ENCODE results near the gene GDF9.

Gene GDF9

DNA sequence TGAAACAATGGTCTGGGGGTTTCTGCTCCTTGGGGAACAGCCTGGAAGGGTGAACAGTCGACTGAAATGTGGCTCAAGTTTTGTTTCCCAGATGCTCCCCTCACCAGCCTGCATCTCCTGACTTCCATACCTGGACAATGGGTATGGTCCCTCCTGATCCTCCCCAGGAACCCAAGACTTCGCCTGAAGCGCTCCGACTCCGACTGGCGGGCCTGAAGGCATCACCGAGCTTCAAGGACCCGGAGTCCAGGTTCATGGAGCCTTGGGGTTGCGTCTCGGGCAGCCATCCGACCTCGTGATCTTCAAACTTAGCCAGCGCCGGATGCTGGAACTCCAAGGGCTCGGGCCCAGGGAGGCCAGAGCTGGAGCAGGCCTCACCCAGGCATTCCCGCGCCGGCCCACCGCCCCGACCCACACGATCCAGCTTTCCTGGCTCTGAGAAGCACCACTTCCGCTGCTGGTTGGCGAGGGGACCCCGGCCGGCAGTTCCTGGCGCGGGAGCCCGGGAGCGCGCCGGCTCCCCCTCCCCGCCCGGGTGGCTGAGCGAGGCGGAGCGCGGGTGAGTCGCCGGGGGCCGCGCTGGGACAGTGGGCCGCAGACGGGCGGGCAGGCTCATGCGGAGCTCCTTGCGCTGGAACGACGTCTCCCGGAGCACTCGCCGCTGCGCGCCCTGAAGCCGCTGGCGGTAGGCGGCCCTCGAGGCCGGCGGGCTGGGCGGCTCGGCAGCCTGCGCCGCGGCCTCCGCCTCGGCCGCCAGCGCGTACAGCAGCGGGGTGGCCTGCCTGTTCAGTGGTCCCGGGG, 41.0 kb downstream of the GDF9 start:
- 16% methylated on average over 71 of the region's 71 CpGs for WGBS
- H3K27ac ChIP-seq (ENCODE audit: low read depth, low read length), result no peak overlapping the region
- H3K9me3 ChIP-seq (ENCODE audit: insufficient read depth, low read depth, low read length), result no peaks in the 10 kb centered on the region
- H3K4me1 ChIP-seq (ENCODE audit: insufficient read depth, low read length), result no peaks in the 10 kb centered on the region
- peak overlapping the region; percentile 61 for H3K9ac ChIP-seq (ENCODE audit: low read depth, low read length)
- H3K27me3 ChIP-seq (ENCODE audit: insufficient read depth, low read length), result peaks cover 82% of the 10 kb centered on the region
- no peaks in the 10 kb centered on the region for H3K36me3 ChIP-seq (ENCODE audit: insufficient read depth, low read length)
- peak overlapping the region; percentile 60 for H3K4me3 ChIP-seq (ENCODE audit: low read length)

- H3K4me3 ChIP-seq (ENCODE audit: low read length), result no peak overlapping the region
- H3K4me1 ChIP-seq (ENCODE audit: insufficient read depth, low read length), result no peaks in the 10 kb centered on the region
- H3K36me3 ChIP-seq (ENCODE audit: insufficient read depth, low read length), result no peaks in the 10 kb centered on the region
- H3K27me3 ChIP-seq (ENCODE audit: insufficient read depth, low read length), result peaks cover 74% of the 10 kb centered on the region
- no peaks in the 10 kb centered on the region for H3K9me3 ChIP-seq (ENCODE audit: insufficient read depth, low read depth, low read length)
- no peak overlapping the region for H3K9ac ChIP-seq (ENCODE audit: low read depth, low read length)
- no peak overlapping the region for H3K27ac ChIP-seq (ENCODE audit: low read depth, low read length)
- 93% methylated on average over 3 of the region's 3 CpGs for WGBS
Observed at GRCh38 chr5:132824426-132824825, 41.8 kb downstream of the GDF9 start.

DNA sequence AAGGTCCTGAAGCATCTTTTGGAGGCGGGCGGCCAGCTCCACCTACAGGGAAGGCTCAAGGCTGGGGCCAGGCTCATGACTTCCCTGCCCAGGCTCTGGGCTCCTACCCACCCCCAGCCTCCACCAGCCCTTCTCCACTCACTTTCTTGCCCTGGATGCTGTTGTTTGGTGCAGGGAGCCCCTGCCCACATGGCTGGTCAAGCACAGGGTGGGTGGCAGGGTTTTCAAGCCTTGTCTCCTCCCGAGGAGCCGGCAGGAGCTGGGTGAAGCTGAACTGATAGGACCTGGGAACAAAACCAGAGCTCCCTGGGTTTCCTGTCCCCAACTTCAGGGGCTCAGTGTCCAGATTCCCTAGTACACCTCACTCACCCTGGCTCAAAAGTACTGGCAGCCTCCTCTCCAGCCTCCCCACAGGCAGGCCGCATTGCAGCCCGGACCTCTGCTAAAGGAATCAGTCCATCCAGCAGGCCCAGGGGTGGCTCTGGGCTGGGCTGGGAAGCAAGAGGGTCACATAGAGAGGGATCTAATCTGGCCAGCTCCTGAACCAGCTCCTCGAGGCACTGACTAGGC, 42.7 kb downstream of the GDF9 start:
- 72% methylated on average over 7 of the region's 7 CpGs for WGBS
- H3K27me3 ChIP-seq (ENCODE audit: insufficient read depth, low read length), result peaks cover 66% of the 10 kb centered on the region
- H3K9me3 ChIP-seq (ENCODE audit: insufficient read depth, low read depth, low read length), result no peaks in the 10 kb centered on the region
- H3K27ac ChIP-seq (ENCODE audit: low read depth, low read length), result peak overlapping the region; percentile 51; the same call in 1 of the 2 replicates
- H3K4me1 ChIP-seq (ENCODE audit: insufficient read depth, low read length), result no peaks in the 10 kb centered on the region
- H3K4me3 ChIP-seq (ENCODE audit: low read length), result peak overlapping the region; percentile 44
- peak overlapping the region; percentile 50; the same call in 1 of the 2 replicates for H3K9ac ChIP-seq (ENCODE audit: low read depth, low read length)
- no peaks in the 10 kb centered on the region for H3K36me3 ChIP-seq (ENCODE audit: insufficient read depth, low read length)

DNA sequence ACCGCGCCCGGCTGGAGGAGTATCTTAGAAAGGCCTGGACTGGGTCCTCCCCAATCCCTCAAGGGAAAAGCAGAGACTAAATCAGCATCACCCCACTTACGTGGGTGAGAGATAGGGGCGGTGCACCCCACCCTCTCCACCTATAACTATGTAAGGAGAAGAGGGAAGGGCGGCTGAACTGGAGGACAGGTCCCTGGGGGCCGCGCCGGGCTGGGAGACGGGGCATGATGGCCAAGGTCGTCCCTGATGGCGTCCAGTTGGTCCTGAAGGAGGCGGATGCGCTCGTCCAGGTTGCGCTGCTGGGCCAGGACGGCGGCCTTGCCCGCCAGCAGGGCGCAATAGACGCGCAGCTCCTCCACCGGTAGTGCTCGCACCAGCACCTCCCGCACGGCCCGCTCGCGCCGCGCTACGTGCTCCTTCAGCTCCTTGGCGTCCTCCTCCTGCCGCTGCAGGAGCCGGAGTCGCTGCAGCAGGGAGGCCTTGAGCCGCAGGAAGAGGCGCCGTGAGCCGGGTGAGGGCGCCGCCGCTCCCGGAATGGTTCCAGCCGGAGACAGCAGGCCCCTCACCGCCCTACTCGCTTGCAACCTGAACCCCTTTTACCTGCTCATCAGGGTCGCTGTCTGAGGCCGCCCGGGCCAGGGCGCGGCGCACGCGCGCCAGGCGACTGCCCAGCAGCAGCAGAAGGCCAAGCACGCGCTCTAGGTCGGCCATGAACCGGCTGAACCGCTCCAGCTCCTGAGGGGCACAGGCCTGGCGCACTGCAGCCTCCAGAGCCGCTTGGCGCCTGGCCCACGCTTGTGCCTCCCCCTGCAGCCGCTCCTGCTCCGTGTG, 43.4 kb downstream of the GDF9 start:
- no peaks in the 10 kb centered on the region for H3K4me1 ChIP-seq (ENCODE audit: insufficient read depth, low read length)
- H3K27me3 ChIP-seq (ENCODE audit: insufficient read depth, low read length), result peaks cover 61% of the 10 kb centered on the region
- peak overlapping the region; percentile 44 for H3K4me3 ChIP-seq (ENCODE audit: low read length)
- peak overlapping the region; percentile 50; the same call in 1 of the 2 replicates for H3K9ac ChIP-seq (ENCODE audit: low read depth, low read length)
- H3K36me3 ChIP-seq (ENCODE audit: insufficient read depth, low read length), result no peaks in the 10 kb centered on the region
- 25% methylated on average over 66 of the region's 68 CpGs for WGBS
- no peaks in the 10 kb centered on the region for H3K9me3 ChIP-seq (ENCODE audit: insufficient read depth, low read depth, low read length)
- H3K27ac ChIP-seq (ENCODE audit: low read depth, low read length), result peak overlapping the region; percentile 51; the same call in 1 of the 2 replicates

GRCh38 chr5:132821791-132822190, 44.5 kb downstream of the GDF9 start:
- no peak overlapping the region for H3K27ac ChIP-seq (ENCODE audit: low read depth, low read length)

DNA sequence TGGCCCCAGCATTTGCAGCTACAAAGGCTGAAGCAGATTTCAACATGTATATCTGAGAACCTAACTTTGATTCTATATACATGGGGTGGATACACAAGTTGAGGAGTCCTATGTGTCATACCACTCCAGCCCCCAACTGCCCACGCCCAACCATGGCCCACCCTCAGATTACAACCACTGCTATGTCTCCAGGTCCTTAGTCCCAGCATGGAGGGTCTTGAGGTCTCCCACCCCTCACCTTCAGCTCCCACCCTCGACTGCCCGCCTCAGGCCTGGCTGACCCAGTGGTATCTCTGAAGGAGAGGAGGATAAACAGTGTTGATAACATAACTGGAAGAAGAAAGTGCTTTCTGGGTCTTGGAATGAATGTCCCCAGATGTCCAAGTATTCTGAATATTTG, 44.9 kb downstream of the GDF9 start:
- no peaks in the 10 kb centered on the region for H3K4me1 ChIP-seq (ENCODE audit: insufficient read depth, low read length)
- 91% methylated on average over 3 of the region's 3 CpGs for WGBS
- no peaks in the 10 kb centered on the region for H3K9me3 ChIP-seq (ENCODE audit: insufficient read depth, low read depth, low read length)
- H3K36me3 ChIP-seq (ENCODE audit: insufficient read depth, low read length), result no peaks in the 10 kb centered on the region
- H3K9ac ChIP-seq (ENCODE audit: low read depth, low read length), result no peak overlapping the region
- H3K4me3 ChIP-seq (ENCODE audit: low read length), result no peak overlapping the region
- no peak overlapping the region for H3K27ac ChIP-seq (ENCODE audit: low read depth, low read length)
- peaks cover 61% of the 10 kb centered on the region for H3K27me3 ChIP-seq (ENCODE audit: insufficient read depth, low read length)

More at GRCh38 chr5:132821791-132822190, 44.5 kb downstream of the GDF9 start:
- no peaks in the 10 kb centered on the region for H3K36me3 ChIP-seq (ENCODE audit: insufficient read depth, low read length)
- WGBS, result 100% methylated on average over 1 of the region's 1 CpG
- H3K9ac ChIP-seq (ENCODE audit: low read depth, low read length), result no peak overlapping the region
- peaks cover 61% of the 10 kb centered on the region for H3K27me3 ChIP-seq (ENCODE audit: insufficient read depth, low read length)
- no peaks in the 10 kb centered on the region for H3K4me1 ChIP-seq (ENCODE audit: insufficient read depth, low read length)
- H3K4me3 ChIP-seq (ENCODE audit: low read length), result no peak overlapping the region
- H3K9me3 ChIP-seq (ENCODE audit: insufficient read depth, low read depth, low read length), result no peaks in the 10 kb centered on the region

DNA sequence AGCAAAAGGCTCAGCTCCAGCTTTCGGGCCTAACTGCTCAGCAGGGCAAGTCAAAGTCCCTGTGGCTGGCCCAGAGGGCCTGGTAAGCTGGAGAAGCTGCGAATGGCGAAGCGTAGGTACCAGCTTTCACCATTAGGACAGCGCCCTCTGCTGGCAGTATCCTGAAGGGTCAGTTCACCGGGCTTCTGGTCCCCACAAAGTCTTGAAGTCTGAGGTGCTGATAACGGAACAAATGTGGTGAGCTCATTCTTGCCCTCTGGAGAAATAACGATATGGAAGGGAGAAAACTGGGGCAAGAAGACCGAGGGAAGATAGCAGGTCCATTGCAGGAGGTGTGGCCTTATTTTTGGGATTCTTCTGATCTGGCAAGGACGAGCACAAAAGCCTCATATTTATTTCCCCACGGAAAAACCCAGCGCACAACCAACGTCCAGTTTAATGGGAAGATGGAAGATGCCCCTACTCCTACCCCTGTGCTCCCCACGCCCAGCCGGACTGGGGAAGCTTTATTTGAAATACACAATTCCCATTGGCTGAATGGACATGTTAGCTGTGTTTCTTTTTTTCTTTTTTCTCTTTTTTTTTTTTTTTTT, 46.0 kb downstream of the GDF9 start:
- Histone ChIP-seq H3K9ac (ENCODE audit: low read depth, low read length) (no peak overlapping the region), H3K27me3 (ENCODE audit: insufficient read depth, low read length) (peaks cover 61% of the 10 kb centered on the region), H3K36me3 (ENCODE audit: insufficient read depth, low read length) (no peaks in the 10 kb centered on the region), H3K4me1 (ENCODE audit: insufficient read depth, low read length) (no peaks in the 10 kb centered on the region), H3K9me3 (ENCODE audit: insufficient read depth, low read depth, low read length) (no peaks in the 10 kb centered on the region), H3K27ac (ENCODE audit: low read depth, low read length) (no peak overlapping the region), H3K4me3 (ENCODE audit: low read length) (no peak overlapping the region)
- 36% methylated on average over 13 of the region's 15 CpGs for WGBS

DNA sequence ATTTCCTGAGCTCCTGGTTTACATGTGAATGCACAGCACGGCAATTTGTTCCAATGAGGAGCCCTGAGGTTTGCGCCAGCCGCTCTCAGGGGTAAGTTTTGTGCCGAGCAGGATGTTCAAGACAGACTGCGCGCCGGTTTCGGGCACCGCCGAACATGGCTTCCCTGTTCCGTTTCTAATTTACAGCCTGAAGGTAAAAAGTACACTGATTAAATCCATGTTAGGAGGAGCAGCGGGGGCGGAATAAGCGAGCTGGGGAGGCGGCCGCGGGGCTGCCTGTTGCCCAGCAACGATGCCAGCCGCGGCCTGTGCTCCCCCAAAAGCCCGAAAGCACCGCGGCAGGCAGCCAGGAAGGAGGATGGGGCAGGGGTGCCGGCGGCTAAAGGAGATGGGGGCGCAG, 46.8 kb downstream of the GDF9 start:
- Histone ChIP-seq H3K4me1 (ENCODE audit: insufficient read depth, low read length) (no peaks in the 10 kb centered on the region), H3K9me3 (ENCODE audit: insufficient read depth, low read depth, low read length) (no peaks in the 10 kb centered on the region), H3K27me3 (ENCODE audit: insufficient read depth, low read length) (peaks cover 61% of the 10 kb centered on the region), H3K27ac (ENCODE audit: low read depth, low read length) (no peak overlapping the region), H3K9ac (ENCODE audit: low read depth, low read length) (no peak overlapping the region), H3K4me3 (ENCODE audit: low read length) (no peak overlapping the region), H3K36me3 (ENCODE audit: insufficient read depth, low read length) (no peaks in the 10 kb centered on the region)
- 92% methylated on average over 26 of the region's 26 CpGs for WGBS

DNA sequence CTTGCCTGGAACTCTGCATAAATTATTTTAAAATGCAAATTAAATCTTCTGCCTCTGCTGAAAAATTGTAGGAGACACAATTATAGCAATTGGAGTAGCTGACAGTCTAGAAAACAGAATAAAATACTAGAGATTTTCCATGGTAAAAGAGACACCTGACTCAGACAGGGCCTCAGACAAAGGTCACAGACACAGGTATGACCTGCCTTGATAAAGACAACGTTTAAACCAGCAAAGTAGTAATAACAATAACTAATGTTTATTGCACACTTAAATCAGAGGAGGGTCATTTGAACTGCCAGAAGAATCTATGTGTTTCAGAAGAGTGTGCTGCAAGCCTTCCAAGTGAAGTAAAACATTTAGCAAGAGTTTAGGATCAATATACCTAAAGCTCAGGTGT, 49.3 kb downstream of the GDF9 start:
- Histone ChIP-seq H3K27me3 (ENCODE audit: insufficient read depth, low read length) (peaks cover 72% of the 10 kb centered on the region), H3K9ac (ENCODE audit: low read depth, low read length) (no peak overlapping the region), H3K9me3 (ENCODE audit: insufficient read depth, low read depth, low read length) (no peaks in the 10 kb centered on the region), H3K4me3 (ENCODE audit: low read length) (no peak overlapping the region), H3K36me3 (ENCODE audit: insufficient read depth, low read length) (no peaks in the 10 kb centered on the region), H3K27ac (ENCODE audit: low read depth, low read length) (no peak overlapping the region), H3K4me1 (ENCODE audit: insufficient read depth, low read length) (0 out of 2 replicates have a peak, but pooled peaks cover 8% of the 10 kb centered on the region)
- no CpG with 5 or more reads among the region's 1 CpG for WGBS

DNA sequence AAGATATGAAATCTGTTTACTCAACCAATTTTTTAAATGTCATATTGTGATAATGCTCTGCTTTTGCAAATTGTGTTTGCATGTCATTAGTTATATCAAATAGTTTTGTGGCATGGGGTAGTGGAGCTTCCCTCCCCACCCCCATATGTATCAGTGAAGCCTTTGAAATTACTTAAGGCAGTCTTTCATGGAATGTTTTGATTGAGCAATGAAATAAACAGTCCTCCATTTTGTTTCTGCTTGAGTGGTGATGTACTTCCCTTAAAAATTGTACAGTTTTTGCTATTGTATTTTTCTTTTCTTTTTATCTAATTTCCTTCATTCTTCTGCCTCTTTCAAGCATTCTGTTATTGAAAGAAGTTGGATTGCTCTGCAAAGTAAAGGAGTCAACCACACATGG, 49.7 kb downstream of the GDF9 start:
- no peaks in the 10 kb centered on the region for H3K9me3 ChIP-seq (ENCODE audit: insufficient read depth, low read depth, low read length)
- no peak overlapping the region for H3K4me3 ChIP-seq (ENCODE audit: low read length)
- H3K36me3 ChIP-seq (ENCODE audit: insufficient read depth, low read length), result no peaks in the 10 kb centered on the region
- H3K27ac ChIP-seq (ENCODE audit: low read depth, low read length), result no peak overlapping the region
- H3K9ac ChIP-seq (ENCODE audit: low read depth, low read length), result no peak overlapping the region
- H3K4me1 ChIP-seq (ENCODE audit: insufficient read depth, low read length), result 0 out of 2 replicates have a peak, but pooled peaks cover 8% of the 10 kb centered on the region
- H3K27me3 ChIP-seq (ENCODE audit: insufficient read depth, low read length), result peaks cover 72% of the 10 kb centered on the region

DNA sequence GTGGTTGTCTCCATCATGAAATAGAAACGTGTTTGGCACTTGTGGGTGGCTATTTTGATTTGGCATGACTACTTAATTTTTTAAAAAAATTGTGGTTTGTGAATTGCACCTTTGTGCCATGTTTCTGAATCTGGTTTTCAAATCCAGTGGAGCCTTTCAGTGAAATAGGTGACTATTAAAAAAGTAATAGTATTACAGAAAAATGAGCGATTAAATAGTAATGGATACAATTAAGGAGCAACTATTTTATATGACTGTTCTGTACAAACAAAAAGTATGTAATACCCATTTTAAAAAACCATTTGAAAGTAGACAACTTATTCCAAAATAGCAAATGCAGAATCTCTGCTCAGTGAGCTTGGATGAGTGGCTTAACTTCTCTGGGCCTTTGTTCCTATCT, 50.2 kb downstream of the GDF9 start:
- H3K27me3 ChIP-seq (ENCODE audit: insufficient read depth, low read length), result peaks cover 74% of the 10 kb centered on the region
- no peak overlapping the region for H3K4me3 ChIP-seq (ENCODE audit: low read length)
- 0 out of 2 replicates have a peak, but pooled peaks cover 8% of the 10 kb centered on the region for H3K4me1 ChIP-seq (ENCODE audit: insufficient read depth, low read length)
- no peak overlapping the region for H3K9ac ChIP-seq (ENCODE audit: low read depth, low read length)
- 78% methylated on average over 1 of the region's 2 CpGs for WGBS
- H3K36me3 ChIP-seq (ENCODE audit: insufficient read depth, low read length), result no peaks in the 10 kb centered on the region
- no peak overlapping the region for H3K27ac ChIP-seq (ENCODE audit: low read depth, low read length)
- no peaks in the 10 kb centered on the region for H3K9me3 ChIP-seq (ENCODE audit: insufficient read depth, low read depth, low read length)
